ENCODE results near the gene KCNK4. TPM values are rescaled to one million over a fixed set of nuclear protein-coding genes. Genes with fewer than 3 reads are reported as not detected.

Gene KCNK4
- polyA plus RNA-seq, 3 donors, result not detected

DNA sequence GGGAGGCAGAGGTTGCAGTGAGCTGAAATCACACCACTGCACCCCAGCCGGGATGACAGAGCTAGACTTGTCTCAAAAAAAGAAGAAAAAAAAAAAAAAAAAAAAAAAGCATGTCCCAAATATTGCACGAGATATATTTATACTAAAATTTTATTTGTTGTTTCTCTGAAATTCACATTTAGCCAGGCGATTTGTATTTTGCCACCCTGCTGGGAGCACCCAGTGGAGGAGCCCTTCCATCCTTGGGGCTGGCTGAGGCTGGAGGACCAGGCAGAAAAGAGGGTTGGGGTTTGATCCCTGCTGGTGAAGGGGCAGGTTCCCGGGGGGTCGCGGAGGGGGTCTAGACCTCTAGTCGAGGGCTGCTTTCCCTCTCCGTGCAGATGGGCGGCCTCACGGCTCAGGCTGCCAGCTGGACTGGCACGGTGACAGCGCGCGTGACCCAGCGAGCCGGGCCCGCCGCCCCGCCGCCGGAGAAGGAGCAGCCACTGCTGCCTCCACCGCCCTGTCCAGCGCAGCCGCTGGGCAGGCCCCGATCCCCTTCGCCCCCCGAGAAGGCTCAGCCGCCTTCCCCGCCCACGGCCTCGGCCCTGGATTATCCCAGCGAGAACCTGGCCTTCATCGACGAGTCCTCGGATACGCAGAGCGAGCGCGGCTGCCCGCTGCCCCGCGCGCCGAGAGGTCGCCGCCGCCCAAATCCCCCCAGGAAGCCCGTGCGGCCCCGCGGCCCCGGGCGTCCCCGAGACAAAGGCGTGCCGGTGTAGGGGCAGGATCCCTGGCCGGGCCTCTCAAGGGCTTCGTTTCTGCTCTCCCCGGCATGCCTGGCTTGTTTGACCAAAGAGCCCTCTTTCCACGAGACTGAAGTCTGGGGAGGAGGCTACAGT is 8.1 kb downstream of the KCNK4 start:
- peak; percentile 30 to 51 (median 33) for DNase-seq
- Mint-ChIP-seq H3K36me3 (peaks cover 5 to 18% of the 10 kb centered on the region in 2 donors), H3K4me1 (peaks cover 41% of the 10 kb centered on the region), H3K27me3 (ENCODE audit: low read depth in 3 of 3) (peaks cover 70 to 82% (median 80%) of the 10 kb centered on the region in 3 donors), H3K9me3 (peaks cover 0 to 32% (median 9%) of the 10 kb centered on the region in 7 donors), H3K27ac (peak overlapping the region in 3 of 7 donors; percentile 48 to 83 (median 54)), H3K4me3 (peak overlapping the region; percentile 75 to 91)
- peaks cover 57 to 67% of the 10 kb centered on the region in 2 donors for H3K27me3 ChIP-seq (ENCODE audit: control insufficient read depth in 2 of 2, insufficient read depth in 2 of 2, low read length in 2 of 2)
- H4K20me1 ChIP-seq (ENCODE audit: insufficient read depth, low read length), result no peaks in the 10 kb centered on the region
- peak overlapping the region; percentile 81 for H3K4me2 ChIP-seq (replicated peaks; ENCODE audit: extremely low read depth, low read length, poor library complexity, severe bottlenecking)
- under 1% methylated on average over 55 of the region's 60 CpGs for WGBS (ENCODE audit: insufficient coverage)
- TF ChIP-seq, protein P1, sequence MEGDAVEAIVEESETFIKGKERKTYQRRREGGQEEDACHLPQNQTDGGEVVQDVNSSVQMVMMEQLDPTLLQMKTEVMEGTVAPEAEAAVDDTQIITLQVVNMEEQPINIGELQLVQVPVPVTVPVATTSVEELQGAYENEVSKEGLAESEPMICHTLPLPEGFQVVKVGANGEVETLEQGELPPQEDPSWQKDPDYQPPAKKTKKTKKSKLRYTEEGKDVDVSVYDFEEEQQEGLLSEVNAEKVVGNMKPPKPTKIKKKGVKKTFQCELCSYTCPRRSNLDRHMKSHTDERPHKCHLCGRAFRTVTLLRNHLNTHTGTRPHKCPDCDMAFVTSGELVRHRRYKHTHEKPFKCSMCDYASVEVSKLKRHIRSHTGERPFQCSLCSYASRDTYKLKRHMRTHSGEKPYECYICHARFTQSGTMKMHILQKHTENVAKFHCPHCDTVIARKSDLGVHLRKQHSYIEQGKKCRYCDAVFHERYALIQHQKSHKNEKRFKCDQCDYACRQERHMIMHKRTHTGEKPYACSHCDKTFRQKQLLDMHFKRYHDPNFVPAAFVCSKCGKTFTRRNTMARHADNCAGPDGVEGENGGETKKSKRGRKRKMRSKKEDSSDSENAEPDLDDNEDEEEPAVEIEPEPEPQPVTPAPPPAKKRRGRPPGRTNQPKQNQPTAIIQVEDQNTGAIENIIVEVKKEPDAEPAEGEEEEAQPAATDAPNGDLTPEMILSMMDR (IDR thresholded peaks at IDR 0.05), result no peak
- H3K4me1 ChIP-seq (ENCODE audit: control insufficient read depth in 1 of 2, insufficient read depth in 2 of 2, low read length in 2 of 2), result peaks cover 28 to 36% of the 10 kb centered on the region in 2 donors
- H3K9ac ChIP-seq (ENCODE audit: insufficient read depth, low read length, poor library complexity, severe bottlenecking), result peak overlapping the region; percentile 40
- H3K9me3 ChIP-seq (replicated peaks in 1 of 2; ENCODE audit: control insufficient read depth in 1 of 2, insufficient read depth in 1 of 2, low read length in 2 of 2), result peaks cover 3 to 31% of the 10 kb centered on the region in 2 donors
- H3K36me3 ChIP-seq (replicated peaks in 1 of 2; ENCODE audit: control insufficient read depth in 1 of 2, insufficient read depth in 2 of 2, low read length in 2 of 2), result no peaks in the 10 kb centered on the region
- H2AFZ ChIP-seq (ENCODE audit: insufficient read depth, low read depth, low read length, poor library complexity, severe bottlenecking), result peak overlapping the region; percentile 65
- H3K27ac ChIP-seq (ENCODE audit: low read depth in 1 of 2, low read length in 2 of 2), result no peak overlapping the region
- peak overlapping the region in 1 of 3 experiments; percentile 68 for H3K4me3 ChIP-seq (replicated peaks in 1 of 3; ENCODE audit: low read depth in 2 of 3, low read length in 3 of 3)
- no peaks in the 10 kb centered on the region for H3K79me2 ChIP-seq (ENCODE audit: insufficient read depth, low read length)
- intact Hi-C loops (cut with micrococcal nuclease), result no loop called here

DNA sequence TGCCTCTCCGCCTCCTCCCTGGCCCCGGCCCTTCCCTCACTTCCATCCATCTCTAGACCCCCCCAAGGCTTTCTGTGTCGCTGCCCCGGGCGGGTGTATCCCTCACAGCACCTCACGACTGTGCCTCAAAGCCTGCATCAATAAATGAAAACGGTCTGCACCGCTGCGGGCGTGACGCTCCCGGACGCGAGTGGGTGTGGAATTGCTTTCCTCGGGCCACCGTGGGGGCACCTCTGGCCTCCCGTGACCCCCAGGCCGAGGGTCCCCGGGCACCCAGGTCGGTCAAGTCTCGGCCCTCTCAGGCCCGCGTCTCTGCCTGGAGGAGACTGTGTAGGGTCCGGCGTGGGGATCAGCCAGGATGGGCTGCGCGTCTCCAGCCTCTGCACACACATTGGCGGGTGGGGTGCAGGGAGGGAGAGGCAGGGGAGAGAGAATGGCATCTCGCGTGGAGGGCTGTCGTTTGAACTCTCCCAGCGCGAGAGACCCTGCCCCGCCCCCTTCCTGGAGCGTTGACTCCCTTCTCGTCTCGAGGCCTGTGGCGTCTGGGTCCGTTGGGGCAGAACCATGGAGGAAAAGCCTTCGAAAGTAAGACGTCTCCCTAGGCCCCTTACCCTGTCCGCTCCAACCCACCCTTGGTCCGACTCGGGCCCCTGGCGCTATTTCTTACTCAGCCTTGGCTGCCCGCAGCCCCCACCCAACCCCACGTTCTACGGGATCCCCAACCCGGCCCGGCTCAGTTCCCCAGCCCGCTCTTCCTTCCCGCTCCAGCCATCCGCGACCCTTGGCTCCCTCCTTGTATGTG is 8.9 kb downstream of the KCNK4 start, which contains the start of gene CATSPERZ:
Gene CATSPERZ, plus strand, starts transcription at position 512 of the 802 bp plus-strand sequence. Its CDS starts 53 bp downstream, at position 565.
- Histone ChIP-seq H3K9me3 (replicated peaks in 1 of 2; ENCODE audit: control insufficient read depth in 1 of 2, insufficient read depth in 1 of 2, low read length in 2 of 2) (peaks cover 3 to 29% of the 10 kb centered on the region in 2 donors), H3K36me3 (replicated peaks in 1 of 2; ENCODE audit: control insufficient read depth in 1 of 2, insufficient read depth in 2 of 2, low read length in 2 of 2) (no peaks in the 10 kb centered on the region), H3K9ac (ENCODE audit: insufficient read depth, low read length, poor library complexity, severe bottlenecking) (peak within 1 kb of the TSS; percentile 53), H3K27ac (ENCODE audit: low read depth in 1 of 2, low read length in 2 of 2) (peak within 1 kb of the TSS; percentile 49 to 62), H3K4me3 (replicated peaks in 1 of 3; ENCODE audit: low read depth in 2 of 3, low read length in 3 of 3) (peak within 1 kb of the TSS; percentile 2 to 68 (median 12)), H3K4me2 (replicated peaks; ENCODE audit: extremely low read depth, low read length, poor library complexity, severe bottlenecking) (peak within 1 kb of the TSS; percentile 81), H2AFZ (ENCODE audit: insufficient read depth, low read depth, low read length, poor library complexity, severe bottlenecking) (peak within 1 kb of the TSS; percentile 70), H3K27me3 (ENCODE audit: control insufficient read depth in 2 of 2, insufficient read depth in 2 of 2, low read length in 2 of 2) (peaks cover 51 to 59% of the 10 kb centered on the region in 2 donors), H3K4me1 (ENCODE audit: control insufficient read depth in 1 of 2, insufficient read depth in 2 of 2, low read length in 2 of 2) (peaks cover 34 to 42% of the 10 kb centered on the region in 2 donors), H3K79me2 (ENCODE audit: insufficient read depth, low read length) (no peaks in the 10 kb centered on the region), H4K20me1 (ENCODE audit: insufficient read depth, low read length) (no peaks in the 10 kb centered on the region)
- no peak for DNase-seq
- TF ChIP-seq, protein P1 (IDR thresholded peaks at IDR 0.05), result no peak
- Mint-ChIP-seq H3K27ac (peak within 1 kb of the TSS; percentile 59 to 92 (median 85)), H3K9me3 (peaks cover 0 to 32% (median 9%) of the 10 kb centered on the region in 7 donors), H3K27me3 (ENCODE audit: low read depth in 3 of 3) (peaks cover 63 to 73% (median 72%) of the 10 kb centered on the region in 3 donors), H3K4me3 (peak within 1 kb of the TSS; percentile 75 to 91), H3K4me1 (peaks cover 42% of the 10 kb centered on the region), H3K36me3 (peaks cover 5 to 16% of the 10 kb centered on the region in 2 donors)
- intact Hi-C loops (cut with micrococcal nuclease), result loop anchor here (2.0 to 5.0 kb wide), 4 partner anchors 15 to 58 kb away; partner anchors contain the start of genes BAD (in 1 of the 2), FKBP2 (in 1 of the 2), GPR137 (in 1 of the 2) and PLCB3 (in 1 of the 2)
- 2% methylated on average over 45 of the region's 54 CpGs for WGBS (ENCODE audit: insufficient coverage)
